H1 (cell line): ENCODE data around the gene ENTPD2. TPM values are rescaled to one million over a fixed set of nuclear protein-coding genes. Genes with fewer than 3 reads are reported as not detected.

Source experiments
- CTCF ChIA-PET: fragments of 300-600 bp; sonication (Branson Sonifier 250); formaldehyde crosslinking; loops from one replicate; lab custom pipeline; 2021; ENCODE audit not compliant: partially characterized antibody; lab: Charles Lee
- POLR2A ChIA-PET: fragments of 300-600 bp; sonication (Branson Sonifier 250); formaldehyde crosslinking; loops from one replicate; lab custom pipeline; 2021; ENCODE audit warnings: inconsistent platforms; ENCODE audit not compliant: partially characterized antibody; lab: Charles Lee
- DNase-seq, 2 experiments: peaks; one replicate each; pipeline versions ENCODE4 v3.0.0 to v3.0.0-alpha.2; 2010 to 2022; ENCODE audit warnings: low spot score in 2 of 2, low read depth in 1 of 2, mixed read lengths in 1 of 2
- FAIRE-seq: peaks from 2 replicates; lab custom pipeline; 2011; peaks lifted over from hg19 to GRCh38; lab: Jason Lieb, UNC
- H2AFZ ChIP-seq: 2 replicates; pipeline ENCODE4 v1.8.1; 2012; ENCODE audit warnings: low read length, inconsistent platforms
- H2AK5ac ChIP-seq: 2 replicates; pipeline ENCODE4 v1.6.1; 2013; ENCODE audit warnings: low read depth, low read length
- H2BK120ac ChIP-seq: replicated peaks from 2 replicates; pipeline ENCODE3; 2013; ENCODE audit warnings: low read depth, low read length, inconsistent platforms
- H2BK12ac ChIP-seq: 2 replicates; pipeline ENCODE4 v1.6.1; 2013; ENCODE audit warnings: low read depth, low read length
- H2BK15ac ChIP-seq: 2 replicates; pipeline ENCODE4 v1.6.1; 2013; ENCODE audit warnings: low read length
- H2BK20ac ChIP-seq: 2 replicates; pipeline ENCODE4 v1.6.1; 2013; ENCODE audit warnings: low read length
- H2BK5ac ChIP-seq: 2 replicates; pipeline ENCODE4 v1.6.1; 2013; ENCODE audit warnings: low read depth, low read length
- H3K14ac ChIP-seq: 2 replicates; pipeline ENCODE4 v1.6.1; 2013; ENCODE audit warnings: inconsistent platforms; ENCODE audit not compliant: insufficient read length
- H3K18ac ChIP-seq: 2 replicates; pipeline ENCODE4 v1.6.1; 2013; ENCODE audit warnings: low read length; ENCODE audit errors: extremely low read depth
- H3K23ac ChIP-seq: 2 replicates; pipeline ENCODE4 v1.6.1; 2013; ENCODE audit warnings: inconsistent platforms; ENCODE audit not compliant: insufficient read length
- H3K23me2 ChIP-seq: 2 replicates; pipeline ENCODE4 v1.6.1; 2013; ENCODE audit warnings: low read depth, low read length
- H3K27ac ChIP-seq: 2 replicates; pipeline ENCODE4 v1.6.1; 2011; ENCODE audit warnings: low read depth, low read length, inconsistent platforms
- H3K27me3 ChIP-seq, 4 experiments: replicated peaks in 1 of 4; 1 replicate in 1 of 4; 2 replicates in 3 of 4; pipeline versions ENCODE4 v1.6.1 to v1.8.1; 2011 to 2013; ENCODE audit warnings: low read length in 3 of 4, mild to moderate bottlenecking in 3 of 4, inconsistent platforms in 2 of 4, mixed read lengths in 2 of 4, moderate library complexity in 1 of 4; ENCODE audit not compliant: control insufficient read depth in 3 of 4, insufficient read depth in 3 of 4; ENCODE audit errors: extremely low read depth in 1 of 4
- H3K36me3 ChIP-seq, 4 experiments: 2 replicates each; pipeline versions ENCODE4 v1.6.1 to v1.8.1; 2011 to 2013; ENCODE audit warnings: mild to moderate bottlenecking in 4 of 4, low read length in 3 of 4, moderate library complexity in 2 of 4, control low read depth in 1 of 4, inconsistent platforms in 1 of 4; ENCODE audit not compliant: insufficient read depth in 4 of 4, control insufficient read depth in 2 of 4
- H3K4ac ChIP-seq: replicated peaks from 2 replicates; pipeline ENCODE3; 2013; ENCODE audit warnings: low read length, low read depth, mixed read lengths, inconsistent platforms; ENCODE audit not compliant: insufficient read length
- H3K4me1 ChIP-seq, 4 experiments: replicated peaks in 1 of 4; 1 replicate in 1 of 4; 2 replicates in 3 of 4; pipeline versions ENCODE4 v1.6.1 to v1.8.1; 2011 to 2013; ENCODE audit warnings: low read length in 3 of 4, inconsistent platforms in 2 of 4, mixed read lengths in 1 of 4; ENCODE audit not compliant: insufficient read depth in 4 of 4, control insufficient read depth in 3 of 4
- H3K4me2 ChIP-seq, 2 experiments: 2 replicates each; pipeline versions ENCODE4 v1.6.1 to v1.8.1; 2011 to 2013; ENCODE audit warnings: low read depth in 2 of 2, low read length in 2 of 2, control low read depth in 1 of 2, inconsistent platforms in 1 of 2, mild to moderate bottlenecking in 1 of 2; ENCODE audit not compliant: insufficient read depth in 1 of 2
- H3K4me3 ChIP-seq, 4 experiments: fragments of 200-600, 300-600 bp in 1 of 4; sonication (generic), shearing (Covaris generic), sonication (Bioruptor Twin) in 1 of 4; 2 replicates each; pipeline versions ENCODE4 v1.5.1 to v1.8.1; 2011 to 2016; ENCODE audit warnings: low read length in 4 of 4, low read depth in 3 of 4, control low read depth in 2 of 4, inconsistent platforms in 2 of 4, mild to moderate bottlenecking in 2 of 4, mixed read lengths in 1 of 4, moderate library complexity in 1 of 4; ENCODE audit not compliant: insufficient read depth in 2 of 4; ENCODE audit errors: extremely low read depth in 1 of 4
- H3K56ac ChIP-seq: replicated peaks from 2 replicates; pipeline ENCODE3; 2013; ENCODE audit warnings: low read depth, mild to moderate bottlenecking, mixed read lengths, low read length, inconsistent platforms; ENCODE audit not compliant: insufficient read length
- H3K79me1 ChIP-seq: 2 replicates; pipeline ENCODE4 v1.6.1; 2013; ENCODE audit warnings: low read depth, low read length, control low read depth
- H3K79me2 ChIP-seq, 2 experiments: 2 replicates each; pipeline versions ENCODE4 v1.6.1 to v1.8.1; 2012 to 2013; ENCODE audit warnings: low read length in 2 of 2, mild to moderate bottlenecking in 2 of 2, inconsistent platforms in 1 of 2; ENCODE audit not compliant: insufficient read depth in 2 of 2, control insufficient read depth in 1 of 2
- H3K9ac ChIP-seq, 4 experiments: replicated peaks in 1 of 4; 1 replicate in 1 of 4; 2 replicates in 3 of 4; pipeline versions ENCODE4 v1.6.1 to v1.8.1; 2011 to 2013; ENCODE audit warnings: low read depth in 3 of 4, low read length in 3 of 4, control low read depth in 2 of 4, mild to moderate bottlenecking in 2 of 4, moderate library complexity in 2 of 4, inconsistent platforms in 1 of 4; ENCODE audit errors: extremely low read depth in 1 of 4
- H3K9me3 ChIP-seq, 2 experiments: 2 replicates each; pipeline versions ENCODE4 v1.6.1 to v1.8.1; 2012 to 2013; ENCODE audit warnings: mild to moderate bottlenecking in 2 of 2, moderate library complexity in 2 of 2, control low read depth in 1 of 2, inconsistent platforms in 1 of 2, low read depth in 1 of 2, low read length in 1 of 2, mixed read lengths in 1 of 2; ENCODE audit not compliant: insufficient read depth in 2 of 2
- H4K20me1 ChIP-seq, 2 experiments: replicated peaks in 1 of 2; 2 replicates each; pipeline versions ENCODE3 to v1.8.1; 2011 to 2013; ENCODE audit warnings: inconsistent platforms in 2 of 2, low read length in 2 of 2, mild to moderate bottlenecking in 1 of 2; ENCODE audit not compliant: insufficient read depth in 2 of 2, control insufficient read depth in 1 of 2
- H4K5ac ChIP-seq: 2 replicates; pipeline ENCODE4 v1.6.1; 2013; ENCODE audit warnings: low read length, low read depth, mixed read lengths, inconsistent platforms; ENCODE audit not compliant: insufficient read length
- H4K8ac ChIP-seq: 2 replicates; pipeline ENCODE4 v1.8.0; 2013; ENCODE audit warnings: mild to moderate bottlenecking, moderate library complexity, low read length, inconsistent platforms; ENCODE audit not compliant: insufficient read depth; ENCODE audit errors: extremely low read depth
- H4K91ac ChIP-seq: replicated peaks from 2 replicates; pipeline ENCODE3; 2013; ENCODE audit warnings: low read length, mixed read lengths, inconsistent platforms; ENCODE audit not compliant: insufficient read length
- ASH2L ChIP-seq: fragments of 200-600, 300-600 bp; sonication (generic); IDR thresholded peaks from one replicate; pipeline ENCODE4 v1.7.1; 2017; ENCODE audit warnings: low read length
- EZH2 ChIP-seq: fragments of 200-600 bp; sonication (generic); IDR thresholded peaks from 2 replicates; pipeline ENCODE4 v1.7.1; 2012; ENCODE audit warnings: low read depth, mild to moderate bottlenecking, moderate library complexity, low read length, inconsistent platforms; ENCODE audit not compliant: severe bottlenecking
- RBBP5 ChIP-seq: IDR thresholded peaks from 2 replicates; pipeline ENCODE4 v1.7.1; 2012; ENCODE audit warnings: low read depth, mild to moderate bottlenecking, inconsistent platforms, low read length, moderate library complexity, borderline replicate concordance
- TAF1 ChIP-seq: IDR thresholded peaks from 2 replicates; pipeline ENCODE4 v1.6.1; 2011; ENCODE audit warnings: mild to moderate bottlenecking, low read depth, low read length
- WGBS, 2 experiments: shearing (Covaris generic) in 1 of 2; methylation state at CpG; one replicate each; pipeline versions ENCODE4 v1.1.6 to v1.1.7; 2013 to 2015; ENCODE audit warnings: low lambda C conversion rate in 2 of 2, mixed read lengths in 2 of 2, inconsistent platforms in 1 of 2, low coverage in 1 of 2, missing lambda C conversion rate in 1 of 2; ENCODE audit not compliant: insufficient replicate concordance in 2 of 2, insufficient coverage in 1 of 2, insufficient read length in 1 of 2; ENCODE audit errors: extremely low coverage in 1 of 2, missing lambda C conversion rate in 1 of 2; 5-methylcytosine and 5-hydroxymethylcytosine counted together
- polyA plus RNA-seq, 7 experiments: library from polyadenylated mRNA; depleted of rRNA in 3 of 7; stranded (reverse) in 5 of 7; unstranded in 2 of 7; fragments of >200 nt in 5 of 7; fragments of 200-250 nt in 2 of 7; gene quantifications; 1 replicate in 5 of 7; 2 replicates in 1 of 7; 4 replicates in 1 of 7; pipeline versions ENCODE4 v1.2.1 to v1.2.3, GENCODE V29; 2011 to 2013; ENCODE audit warnings: missing spikeins in 2 of 7, mixed read lengths in 2 of 7
- total RNA-seq: library from RNA; stranded (reverse); fragmentation: NEBNext Ultra II Directional; extraction: Animal tissue kit (Norgen Biotek cat#: 25700); gene quantifications from 2 replicates; pipeline ENCODE4 v1.2.1, GENCODE V29; 2021
- TF ChIP-seq, protein P1 (sequence below): IDR thresholded peaks from 2 replicates; pipeline ENCODE4 v1.6.1; 2012; ENCODE audit warnings: inconsistent platforms

ENTPD2 gene
- total and polyA plus RNA-seq, 2 of the 8 experiments (the other 6 are each of a cell fraction or from before 2014, with no cell fraction given) = 0.65 to 3.8 TPM

DNA sequence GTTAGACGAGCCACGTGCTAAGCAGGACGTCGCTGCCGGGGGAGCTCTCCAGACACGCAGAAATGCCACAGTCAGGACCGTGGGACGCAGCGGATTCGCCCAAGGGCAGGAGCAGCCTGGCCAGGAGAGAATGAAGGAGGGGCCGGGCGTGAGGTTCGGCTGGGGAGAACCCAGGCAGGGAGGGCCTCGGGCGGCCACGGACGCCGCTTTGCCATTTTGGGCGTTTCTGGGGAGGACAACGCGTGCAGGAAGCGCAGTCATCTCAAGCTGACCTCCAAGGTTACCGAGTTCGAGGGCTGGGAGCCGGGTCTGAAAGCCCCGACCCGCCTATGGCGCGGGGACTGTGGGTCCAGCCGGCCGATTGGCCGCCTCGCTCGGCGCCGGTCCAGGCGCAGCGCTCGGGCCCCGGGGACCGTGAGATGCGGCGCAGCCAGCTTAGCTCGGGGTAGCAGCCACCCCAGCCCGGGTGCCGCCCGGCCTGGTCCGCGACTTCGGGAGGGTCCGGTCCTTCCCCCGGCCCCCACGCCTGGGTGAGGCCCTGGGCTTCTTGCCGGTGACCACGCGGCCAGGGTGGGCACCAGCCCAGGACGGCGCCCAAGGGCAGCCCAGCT lies 32.2 kb upstream of the ENTPD2 start:
- no peak overlapping the region for H3K23ac ChIP-seq
- peak overlapping the region in 3 of 4 experiments; percentile 25 to 53 (median 40); a peak in 2 of 7 replicates for H3K9ac ChIP-seq
- no peak overlapping the region for H3K56ac ChIP-seq
- no peaks in the 10 kb centered on the region for H3K9me3 ChIP-seq
- no peak overlapping the region for H4K5ac ChIP-seq
- no peak overlapping the region for H2BK20ac ChIP-seq
- peaks cover 0 to 11% (median 3%) of the 10 kb centered on the region in 4 experiments; a peak in 5 of 7 replicates for H3K27me3 ChIP-seq
- H4K8ac ChIP-seq = peak overlapping the region; percentile 39
- H3K27ac ChIP-seq = no peak overlapping the region
- no peak overlapping the region for H3K18ac ChIP-seq
- no peak overlapping the region for H2BK15ac ChIP-seq
- WGBS, 2 experiments = 4% methylated on average over 54 of the region's 58 CpGs; no CpG with 5 or more reads in 1 of the 2 experiments
- TF ChIP-seq EZH2 = peak; percentile 35
- 0 out of 2 replicates have a peak, but pooled peaks have one; percentile 65 for TF ChIP-seq RBBP5
- TF ChIP-seq, protein P1, sequence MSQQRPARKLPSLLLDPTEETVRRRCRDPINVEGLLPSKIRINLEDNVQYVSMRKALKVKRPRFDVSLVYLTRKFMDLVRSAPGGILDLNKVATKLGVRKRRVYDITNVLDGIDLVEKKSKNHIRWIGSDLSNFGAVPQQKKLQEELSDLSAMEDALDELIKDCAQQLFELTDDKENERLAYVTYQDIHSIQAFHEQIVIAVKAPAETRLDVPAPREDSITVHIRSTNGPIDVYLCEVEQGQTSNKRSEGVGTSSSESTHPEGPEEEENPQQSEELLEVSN = no peak
- no peak for TF ChIP-seq TAF1
- TF ChIP-seq ASH2L = peak; percentile 40
- H2BK5ac ChIP-seq = no peak overlapping the region
- no peaks in the 10 kb centered on the region for H3K79me1 ChIP-seq
- no peak overlapping the region for H2BK120ac ChIP-seq
- H2AK5ac ChIP-seq = no peak overlapping the region
- H3K23me2 ChIP-seq = peaks cover 12% of the 10 kb centered on the region; the same call in 1 of the 2 replicates
- peak overlapping the region; percentile 35 to 81 (median 71) for H3K4me3 ChIP-seq
- no peaks in the 10 kb centered on the region for H4K20me1 ChIP-seq
- ChIA-PET CTCF (interaction anchor here (0.7 to 7.8 kb wide), 6 partner anchors 19 to 61 kb away, joined by 3 to 80 read pairs (median 4); partner anchors contain the start of gene SAPCD2), POLR2A (interaction anchor here (0.8 to 1.8 kb wide), 11 partner anchors 8 to 155 kb away, joined by 3 to 9 read pairs (median 4); partner anchors contain the start of genes NPDC1, SAPCD2, TPRN and TUBB4B)
- DNase-seq = no peak
- H3K36me3 ChIP-seq = no peaks in the 10 kb centered on the region; a peak in 1 of 8 replicates
- no peak overlapping the region for H2AFZ ChIP-seq
- peak overlapping the region; percentile 83 to 94 for H3K4me2 ChIP-seq
- no peak overlapping the region; the same call in 1 of the 2 replicates for H2BK12ac ChIP-seq
- H3K4ac ChIP-seq = no peak overlapping the region
- H3K4me1 ChIP-seq = peaks cover 0 to 10% (median 4%) of the 10 kb centered on the region in 4 experiments; a peak in 4 of 7 replicates
- H4K91ac ChIP-seq = no peak overlapping the region
- H3K14ac ChIP-seq = no peak overlapping the region
- no peak for FAIRE-seq
- H3K79me2 ChIP-seq = no peaks in the 10 kb centered on the region
